GM18508 (cell line): ENCODE data around the gene ACE2.
"Not testable (repeated sequence)": the region's sequence is repeated elsewhere in the genome, so short reads cannot be mapped to it uniquely, and the experiment has no call there.

ENCODE experiments used
- ATAC-seq: cut with Tn5 transposase; IDR thresholded peaks from one replicate; pipeline ENCODE4 v1.9.1; 2021; ENCODE audit warnings: moderate number of reproducible peaks; ENCODE audit not compliant: insufficient read depth, unreplicated experiment

The ACE2 gene

GRCh38 chrX:15600745-15601144 lies at the start of gene ACE2:
TSS of gene ACE2 (minus strand) at chrX:15600960. CDS start at chrX:15600911, 49 bp downstream.
- ATAC-seq, result no peak

- ATAC-seq, result not testable (repeated sequence)
These were observed 46.8 kb upstream of the ACE2 start for GRCh38 chrX:15647510-15647909.

DNA sequence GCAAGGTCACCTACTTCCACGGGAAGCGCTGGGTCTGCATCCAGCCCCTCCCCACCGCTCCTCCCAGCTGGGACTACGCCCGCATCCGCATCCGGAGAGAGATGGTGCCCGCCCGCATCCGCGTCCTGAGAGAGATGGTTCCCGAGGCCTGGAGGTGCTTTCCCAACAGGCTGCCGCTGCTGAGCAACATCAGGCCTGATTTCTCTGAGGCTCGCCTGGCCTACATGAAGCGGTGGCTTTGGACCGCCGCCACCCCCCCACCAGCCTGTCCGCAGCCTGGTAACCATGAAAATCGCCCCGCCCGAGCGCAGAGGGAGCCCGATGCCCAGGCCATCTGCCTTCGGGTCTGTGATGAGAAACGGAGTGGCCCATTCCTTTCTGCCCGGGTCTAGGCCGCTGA lies 45.8 kb upstream of the ACE2 start:
- no peak for ATAC-seq

DNA sequence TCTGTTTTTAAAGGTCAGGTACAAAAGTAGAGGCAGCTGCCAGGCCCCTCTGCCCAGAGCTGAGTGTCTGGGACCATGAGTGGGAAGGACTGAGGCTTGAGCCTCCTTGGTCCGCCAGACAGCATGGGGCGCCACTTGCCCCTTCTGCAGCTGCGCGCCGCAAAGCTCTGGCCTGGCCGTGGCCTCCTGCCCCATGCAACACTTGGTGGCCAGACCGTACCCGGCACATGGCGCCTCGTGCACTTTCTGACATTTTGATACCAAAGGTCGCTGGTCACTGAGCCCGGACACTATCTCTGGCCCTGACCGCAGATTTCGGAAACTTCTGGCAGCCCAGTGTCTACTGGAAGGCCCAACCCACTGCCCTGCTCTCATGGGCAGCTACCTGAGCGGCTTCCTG lies 45.3 kb upstream of the ACE2 start:
- no peak for ATAC-seq

- no peak for ATAC-seq
These were observed 44.5 kb upstream of the ACE2 start for GRCh38 chrX:15645266-15645665.

- no peak for ATAC-seq
These were observed 43.8 kb upstream of the ACE2 start for GRCh38 chrX:15644560-15644872.

- no peak for ATAC-seq
These were observed 43.2 kb upstream of the ACE2 start for GRCh38 chrX:15643786-15644559.

- no peak for ATAC-seq
These were observed 30.9 kb upstream of the ACE2 start for GRCh38 chrX:15631637-15632036.

DNA sequence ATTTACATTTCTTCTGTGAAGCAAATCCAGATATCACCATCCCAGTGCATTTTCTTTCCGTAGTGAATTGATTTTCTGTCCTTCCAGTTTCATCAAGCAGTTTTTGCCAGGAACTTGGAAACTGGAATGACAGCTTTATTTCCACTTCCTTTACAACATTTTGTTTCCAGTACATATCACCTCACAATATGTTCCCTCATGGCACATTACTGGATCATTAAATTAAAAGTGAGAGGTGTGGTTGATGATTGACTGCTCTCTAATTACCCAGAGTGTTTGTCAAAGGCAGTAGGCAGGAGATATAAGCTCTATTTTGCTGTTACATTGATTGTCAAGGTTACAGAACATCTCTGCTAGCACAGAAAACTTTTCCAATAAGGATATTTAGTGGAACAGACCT lies 22.3 kb upstream of the ACE2 start:
- ATAC-seq, result no peak

DNA sequence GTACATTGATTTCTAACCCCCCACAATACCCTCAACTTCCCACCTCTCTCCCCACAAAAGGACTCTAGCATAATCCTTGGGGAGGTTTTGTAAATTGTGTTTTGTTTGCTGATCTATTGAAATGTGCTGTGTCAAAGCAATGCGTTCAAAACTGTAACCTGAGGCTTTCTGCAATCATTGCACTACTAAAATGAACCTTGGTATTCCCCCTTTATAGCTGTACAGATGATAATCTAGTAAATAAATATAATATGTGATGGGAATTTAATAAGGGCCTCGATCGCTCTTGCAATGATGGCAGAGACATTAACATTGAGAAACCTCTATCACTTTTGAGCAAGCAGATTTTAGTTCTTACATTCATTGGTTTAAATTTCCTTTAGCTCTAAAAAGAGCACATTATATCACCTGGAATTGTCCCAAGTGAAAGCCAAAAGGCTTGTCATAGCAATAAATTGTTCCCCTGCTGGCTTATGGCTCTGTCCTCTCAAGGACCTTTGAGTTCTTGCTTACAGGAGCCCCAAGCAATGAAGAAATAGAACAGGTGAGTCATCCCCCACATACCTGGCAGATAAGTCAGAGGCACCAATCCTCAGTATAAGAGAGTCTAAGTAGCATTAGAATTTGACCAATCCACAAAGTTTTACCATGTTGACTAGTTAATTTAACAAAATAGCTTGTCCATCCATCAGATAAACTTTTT lies 18.4 kb upstream of the ACE2 start:
- ATAC-seq, result no peak

DNA sequence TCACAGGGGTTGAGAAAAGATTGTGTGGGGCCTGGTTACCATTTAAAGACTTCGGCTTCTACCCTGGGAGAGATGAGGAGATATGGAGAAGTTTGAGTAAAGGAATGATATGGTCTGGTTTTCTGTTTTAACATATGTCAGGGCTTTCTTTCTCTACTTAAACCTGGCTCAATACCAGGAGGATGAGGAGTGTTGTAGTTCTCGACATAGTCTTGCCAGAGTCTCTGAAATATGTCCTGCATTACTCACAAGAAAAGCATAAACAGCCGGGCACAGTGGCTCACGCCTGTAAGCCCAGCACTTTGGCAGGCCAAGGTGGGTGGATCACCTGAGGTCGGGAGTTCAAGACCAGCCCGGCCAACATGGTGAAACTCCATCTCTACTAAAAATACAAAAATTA lies 16.4 kb upstream of the ACE2 start:
- no peak for ATAC-seq

- no peak for ATAC-seq
These were observed 15.8 kb upstream of the ACE2 start for GRCh38 chrX:15616531-15616930.

DNA sequence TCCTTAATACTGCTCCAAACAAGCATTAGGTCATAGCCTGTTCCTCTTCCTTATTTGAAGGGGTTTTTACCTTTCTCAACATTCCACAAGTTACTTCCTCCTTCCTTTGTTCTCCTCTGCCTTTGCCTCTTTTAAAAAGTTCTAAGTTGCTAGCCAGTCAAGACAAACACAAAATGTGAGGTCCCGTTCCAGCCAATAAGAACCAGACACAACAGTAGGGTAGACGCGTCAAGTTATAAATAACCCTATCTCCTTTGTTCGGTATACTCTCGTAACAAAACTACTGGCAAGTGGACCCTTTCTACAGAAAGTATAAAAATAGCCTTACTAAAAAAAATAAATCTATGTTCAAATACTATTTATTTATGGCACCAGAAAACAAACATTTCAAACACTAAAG lies 6.3 kb upstream of the ACE2 start:
- no peak for ATAC-seq

- ATAC-seq, result no peak
These were observed 5.4 kb upstream of the ACE2 start for GRCh38 chrX:15606136-15606535.

DNA sequence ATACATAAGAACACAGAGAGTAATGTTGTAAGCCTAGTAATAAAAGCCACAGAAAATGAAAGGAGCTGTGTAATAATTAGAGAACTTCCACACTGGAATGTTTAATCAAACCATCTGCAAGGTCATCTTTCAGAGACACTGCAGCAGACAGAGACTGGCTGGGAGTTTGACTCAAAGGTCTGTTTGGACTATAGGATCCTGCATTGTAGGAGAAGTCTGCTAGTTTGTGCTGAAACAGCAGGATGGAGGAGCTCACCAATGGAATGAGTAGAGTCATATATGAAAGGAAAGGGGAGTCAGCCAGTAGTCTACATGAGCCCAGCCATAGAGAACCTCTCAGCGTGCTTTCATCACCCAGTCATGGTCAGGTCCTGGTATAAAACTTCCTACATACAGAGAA lies 4.5 kb upstream of the ACE2 start:
- ATAC-seq, result no peak

DNA sequence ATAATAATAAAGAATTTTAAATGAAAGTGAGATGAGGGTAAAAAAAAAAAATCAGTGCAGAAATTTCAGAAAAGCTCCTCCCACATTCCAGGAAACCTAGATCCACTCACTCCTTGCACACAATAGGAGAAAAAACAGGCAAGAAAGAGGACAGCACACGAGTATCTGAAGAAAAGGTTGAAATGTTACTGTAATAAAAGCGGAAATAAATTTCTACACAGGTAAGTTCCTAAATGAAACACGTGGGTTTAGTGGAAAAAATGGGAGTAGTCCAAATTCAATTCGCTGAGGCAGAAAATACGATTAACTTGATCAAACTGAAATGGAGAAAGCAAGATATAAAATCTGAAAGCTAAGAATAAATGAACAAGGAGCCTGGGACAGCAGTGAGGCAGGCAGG lies 2.0 kb upstream of the ACE2 start:
- ATAC-seq, result no peak

DNA sequence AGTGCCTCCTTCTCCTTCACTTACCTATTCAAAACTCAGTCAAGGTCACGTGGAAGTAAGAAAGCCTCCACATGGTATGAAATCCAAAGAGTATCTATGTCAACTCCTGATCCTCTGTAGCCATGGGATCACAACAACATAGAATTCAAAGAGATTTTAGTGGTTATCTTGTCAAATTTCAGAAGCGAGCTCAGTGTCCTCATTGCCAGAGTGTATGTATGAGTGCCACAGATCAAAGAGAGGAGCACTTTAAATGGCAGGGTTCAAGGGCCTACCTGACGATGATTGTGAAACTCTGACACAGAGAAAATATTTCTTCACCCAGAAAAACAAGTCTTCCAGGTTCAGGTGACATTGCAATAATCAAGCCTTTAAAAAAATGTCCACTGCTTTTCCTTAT lies 1.2 kb upstream of the ACE2 start:
- ATAC-seq, result no peak

- no peak for ATAC-seq
These were observed 711 bp downstream of the ACE2 start for GRCh38 chrX:15600049-15600448.

DNA sequence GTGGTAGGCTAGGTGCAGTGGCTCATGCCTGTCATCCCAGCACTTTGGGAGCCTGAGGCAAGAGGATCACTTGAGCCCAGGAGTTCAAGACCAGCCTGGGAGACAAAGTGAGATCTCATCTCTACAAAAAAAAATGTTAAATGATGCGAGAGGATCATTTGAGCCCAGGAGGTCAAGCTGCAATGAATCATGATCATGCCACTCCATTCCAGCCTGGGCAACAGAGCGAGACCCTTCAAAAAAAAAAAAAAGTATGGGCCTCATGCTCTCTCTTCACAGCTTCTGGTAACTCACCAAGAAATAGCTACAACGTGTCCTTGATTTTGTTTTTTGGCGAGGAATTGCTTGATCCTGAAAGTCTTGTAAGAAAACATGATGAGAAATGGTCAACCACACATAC lies 1.3 kb downstream of the ACE2 start:
- ATAC-seq, result no peak

GRCh38 chrX:15598026-15598425 lies 2.7 kb downstream of the ACE2 start:
- no peak for ATAC-seq

GRCh38 chrX:15594371-15594770 lies 6.4 kb downstream of the ACE2 start:
- ATAC-seq, result no peak
